GM19467 (cell line): ENCODE measurements around the gene SLC24A3.

Experiments used
- ATAC-seq: cut with Tn5 transposase; IDR thresholded peaks from one replicate; pipeline ENCODE4 v1.9.1; 2021; ENCODE audit warnings: mild to moderate bottlenecking, moderate library complexity; ENCODE audit not compliant: unreplicated experiment

SLC24A3 gene

DNA sequence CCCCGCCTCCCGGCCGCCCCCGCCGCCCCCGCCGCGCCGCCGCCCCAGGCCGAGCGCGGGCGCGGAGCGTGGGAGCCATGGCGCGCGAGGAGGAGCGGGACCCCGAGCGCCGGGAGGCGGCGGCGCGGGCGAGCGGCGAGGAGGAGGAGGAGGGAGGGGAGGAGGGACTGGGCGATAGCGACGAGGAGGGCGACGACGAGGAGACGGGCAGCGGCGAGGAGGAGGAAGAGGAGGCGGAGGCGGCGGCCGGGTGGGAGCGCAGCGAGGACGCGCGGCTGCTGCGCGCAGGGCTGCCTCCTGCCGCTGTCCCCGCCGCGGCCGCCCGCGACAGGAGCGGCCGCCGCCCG, at the start of gene SLC24A3:
SLC24A3 (plus strand) TSS at position 174 of the 347 bp plus-strand sequence.
- ATAC-seq, result no peak

- ATAC-seq, result no peak
Observed at GRCh38 chr20:19170148-19170547, 42.3 kb upstream of the SLC24A3 start.

DNA sequence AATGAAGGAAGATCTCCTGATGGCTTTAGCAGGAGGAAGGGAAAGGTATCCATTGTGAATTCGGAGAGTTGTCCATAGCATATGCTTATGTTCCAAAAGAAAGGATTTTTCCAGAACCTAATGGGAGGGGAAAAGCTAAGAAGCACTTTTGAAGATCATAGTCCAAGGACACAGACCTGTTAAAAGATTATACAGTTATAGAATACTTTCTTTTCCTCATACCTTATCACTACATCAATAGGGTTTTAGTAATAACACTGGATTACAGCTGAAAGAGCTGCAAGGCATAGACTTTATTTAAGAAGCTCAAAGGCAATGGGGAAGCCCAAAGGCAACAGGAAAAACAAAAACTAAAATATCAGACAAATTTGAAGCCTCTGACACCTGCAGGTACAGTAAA, 39.8 kb upstream of the SLC24A3 start:
- ATAC-seq, result no peak

DNA sequence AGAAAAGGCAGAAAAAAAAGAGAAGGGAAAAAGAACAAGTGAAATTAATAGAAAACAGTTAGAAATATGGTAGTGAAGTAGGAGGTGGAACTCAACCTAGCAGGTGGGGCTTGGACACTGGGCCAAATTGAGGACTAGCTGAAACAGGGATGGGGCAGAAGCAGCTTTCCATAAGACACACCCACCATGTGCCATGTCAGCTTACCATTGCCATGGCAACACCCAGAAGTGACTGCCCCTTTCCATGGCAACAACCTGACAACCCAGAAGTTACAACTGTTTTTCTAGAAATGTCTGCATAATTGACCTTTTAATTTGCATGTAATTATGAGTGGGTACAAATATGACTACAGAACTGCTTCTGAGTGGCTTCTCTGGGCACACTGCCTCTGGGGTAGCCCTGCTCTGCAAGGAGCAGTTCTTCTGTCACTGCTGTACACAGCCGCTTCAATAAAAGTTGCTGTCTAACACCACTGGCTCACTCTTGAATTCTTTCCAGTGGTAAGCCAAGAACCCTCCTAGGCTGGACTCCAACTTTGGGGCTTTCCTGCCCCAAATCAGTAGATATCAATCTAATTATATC, 35.9 kb upstream of the SLC24A3 start:
- ATAC-seq, result no peak

DNA sequence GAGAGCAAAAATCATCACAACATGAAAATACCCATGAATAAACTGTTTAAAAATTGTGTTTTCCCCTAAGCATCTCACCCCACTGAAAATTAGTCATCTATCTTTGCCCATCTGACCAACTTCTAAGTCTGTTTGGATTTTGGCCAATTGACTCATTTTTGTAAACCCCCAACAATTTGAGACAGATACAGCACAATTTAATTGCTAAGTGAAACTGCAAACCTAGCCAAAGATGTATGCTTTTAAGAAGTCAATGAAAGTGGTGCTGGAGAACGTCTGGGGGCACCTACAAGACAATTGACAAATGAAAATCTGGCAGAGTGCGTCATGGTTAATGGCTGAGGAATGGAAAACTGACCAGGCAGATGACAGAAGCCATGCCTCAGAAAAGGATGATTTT, 30.9 kb upstream of the SLC24A3 start:
- ATAC-seq, result no peak

GRCh38 chr20:19185083-19185482, 27.4 kb upstream of the SLC24A3 start:
- no peak for ATAC-seq

DNA sequence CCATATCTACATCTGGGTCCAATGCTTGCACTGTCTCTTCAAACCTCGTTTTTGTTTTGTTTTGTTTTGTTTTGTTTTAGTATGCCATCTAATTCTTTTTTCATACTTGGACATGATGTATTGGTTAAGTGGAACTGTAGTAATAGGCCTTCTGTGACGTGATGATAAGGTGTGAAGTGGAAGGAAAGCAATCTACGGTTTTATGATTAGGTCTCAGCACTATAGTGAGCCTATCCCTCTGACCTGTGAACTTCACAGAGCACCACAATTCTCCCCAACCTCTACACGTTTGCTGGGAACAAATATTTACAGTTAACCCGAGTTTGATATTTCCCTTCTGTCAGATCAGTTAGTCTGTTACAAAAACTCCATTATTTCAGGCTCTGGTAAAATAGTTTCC, 19.1 kb upstream of the SLC24A3 start:
- ATAC-seq, result no peak

DNA sequence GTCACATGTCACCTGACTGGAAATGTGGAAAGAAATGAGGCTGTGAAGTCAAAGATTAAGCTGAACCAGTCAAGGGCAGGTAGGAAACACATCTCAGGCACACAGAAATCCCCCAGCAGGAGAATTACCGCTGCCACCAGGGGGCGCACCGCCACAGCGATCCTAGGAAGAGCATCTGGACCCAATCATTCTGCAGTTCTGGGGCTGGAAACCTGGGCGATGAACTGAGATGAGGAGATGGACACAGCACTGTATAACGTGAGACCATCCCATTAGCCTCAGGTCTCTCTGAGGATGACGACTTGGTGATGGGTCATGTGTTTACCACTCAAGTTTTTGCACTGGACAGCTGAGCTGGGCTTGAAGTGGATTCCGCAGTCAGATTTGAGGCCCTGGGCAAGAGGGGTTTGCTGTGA, 6.5 kb upstream of the SLC24A3 start:
- no peak for ATAC-seq

GRCh38 chr20:19207541-19207940, 4.9 kb upstream of the SLC24A3 start:
- ATAC-seq, result no peak

- ATAC-seq, result no peak
Observed at GRCh38 chr20:19210391-19211155, 1.9 kb upstream of the SLC24A3 start.

DNA sequence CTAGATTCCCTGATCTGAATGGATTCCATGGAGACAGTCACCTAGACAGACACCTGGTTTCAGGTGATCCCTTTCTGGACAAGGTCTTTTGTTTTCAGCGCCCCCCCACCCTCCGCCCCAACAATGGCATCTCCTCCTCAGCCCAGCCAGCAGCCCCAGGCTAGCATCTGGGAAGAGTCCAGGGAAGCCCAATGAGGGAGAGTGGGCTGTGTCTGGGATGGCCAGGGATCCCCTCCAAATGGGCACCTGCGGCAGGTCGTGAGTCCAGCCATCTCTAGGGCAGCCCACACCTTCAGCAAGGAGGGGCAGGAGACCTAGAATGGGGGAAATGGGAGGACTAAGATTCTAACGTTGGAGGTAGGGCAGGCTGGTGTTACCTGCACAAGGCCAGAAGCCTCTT, 1.2 kb upstream of the SLC24A3 start:
- no peak for ATAC-seq

- ATAC-seq, result no peak
Observed at GRCh38 chr20:19211661-19212468, 577 bp upstream of the SLC24A3 start.

GRCh38 chr20:19212821-19213502, 520 bp downstream of the SLC24A3 start:
- ATAC-seq, result peak; percentile 63

GRCh38 chr20:19213946-19214490, 1.6 kb downstream of the SLC24A3 start:
- ATAC-seq, result no peak

DNA sequence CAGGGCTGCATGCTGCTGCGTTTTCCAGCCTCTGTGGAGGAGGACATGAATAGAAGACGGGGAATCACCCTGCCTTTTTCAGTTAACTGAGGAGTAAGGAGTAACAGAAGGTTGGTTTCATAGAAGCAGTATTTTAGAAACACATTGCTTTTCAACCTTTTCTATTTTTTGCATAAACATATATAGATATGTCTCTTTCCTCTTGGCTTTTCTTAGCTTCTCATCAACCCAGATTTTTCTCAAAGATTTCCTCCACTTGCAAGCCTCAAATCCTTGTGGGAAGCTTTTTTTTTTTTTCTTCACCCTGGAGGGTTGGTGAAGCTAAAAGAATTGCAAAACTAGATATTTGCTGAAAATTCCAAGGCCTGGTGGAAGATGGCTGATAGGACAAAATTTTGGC, 6.0 kb downstream of the SLC24A3 start:
- no peak for ATAC-seq

- no peak for ATAC-seq
Observed at GRCh38 chr20:19222520-19223040, 10.1 kb downstream of the SLC24A3 start.

- no peak for ATAC-seq
Observed at GRCh38 chr20:19223640-19224039, 11.2 kb downstream of the SLC24A3 start.

- no peak for ATAC-seq
Observed at GRCh38 chr20:19231359-19232035, 19.1 kb downstream of the SLC24A3 start.

DNA sequence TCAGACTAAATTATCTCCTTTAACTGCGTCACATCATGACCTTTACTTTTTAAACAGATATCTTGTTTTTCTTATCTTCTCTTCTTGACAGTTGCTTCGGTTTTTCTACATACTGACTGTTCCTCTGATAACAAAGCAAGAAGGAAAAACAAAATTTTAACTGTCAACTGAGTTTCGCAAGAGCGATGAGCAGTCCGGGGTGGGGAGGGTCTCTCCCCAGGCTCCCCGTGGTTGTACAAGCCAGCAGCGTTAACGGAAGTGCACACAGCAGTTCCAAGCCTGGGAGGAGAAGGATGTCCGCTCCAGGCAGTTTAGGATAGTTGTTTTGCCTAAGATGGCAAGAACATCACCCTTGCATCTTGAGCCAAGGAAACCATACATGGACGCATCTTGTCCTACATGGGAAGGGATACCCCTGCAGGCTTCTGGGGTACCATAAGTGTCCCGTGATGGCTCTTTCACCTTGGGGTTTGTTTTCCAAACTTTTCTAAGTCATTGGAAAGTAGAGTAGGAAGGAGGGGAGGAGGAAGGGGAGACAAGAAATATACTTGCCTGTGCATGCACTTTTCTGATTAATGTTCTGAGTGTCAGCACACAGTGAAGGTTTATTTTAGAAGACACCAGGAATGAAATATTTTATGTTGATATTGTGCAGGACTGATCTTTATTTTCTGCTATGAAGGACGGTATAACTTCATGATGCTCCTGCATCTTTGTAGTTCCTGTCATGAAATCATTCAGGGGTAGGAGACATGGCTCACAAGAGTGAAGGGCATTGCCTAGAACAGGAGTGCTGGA, 20.8 kb downstream of the SLC24A3 start:
- ATAC-seq, result no peak
